BJ (cell line): Measurements from ENCODE around the gene BLVRB. TPM values are rescaled to one million over a fixed set of nuclear protein-coding genes. Genes with fewer than 3 reads are reported as not detected.
A peak's percentile ranks its signal among the peaks of the same experiment; 100 is the strongest.
"Not testable (repeated sequence)": the region's sequence is repeated elsewhere in the genome, so short reads cannot be mapped to it uniquely, and the experiment has no call there.

ENCODE experiments used
- CTCF ChIA-PET: fragments of 350-600 bp; formaldehyde crosslinking; extraction: SDS; loops from one replicate; lab custom pipeline; 2021; ENCODE audit warnings: antibody characterized with exemption, inconsistent platforms; lab: Yijun Ruan, JAX
- POLR2A ChIA-PET: fragments of 300-600 bp; sonication (Branson Sonifier 250); formaldehyde crosslinking; extraction: SDS; loops from one replicate; lab custom pipeline; 2021; ENCODE audit warnings: antibody characterized with exemption; lab: Charles Lee
- DNase-seq: peaks from one replicate; pipeline ENCODE4 v3.0.0-alpha.2; 2011; ENCODE audit warnings: low read depth
- H3K27me3 ChIP-seq: 2 replicates; pipeline ENCODE4 v1.6.0; 2011; ENCODE audit warnings: low read length; ENCODE audit not compliant: control insufficient read depth, insufficient read depth
- H3K36me3 ChIP-seq: 2 replicates; pipeline ENCODE4 v1.5.1; 2011; ENCODE audit warnings: low read length; ENCODE audit not compliant: control insufficient read depth, insufficient read depth
- H3K4me3 ChIP-seq: 2 replicates; pipeline ENCODE4 v1.5.1; 2011; ENCODE audit warnings: low read depth, mild to moderate bottlenecking, control low read depth, low read length
- CTCF ChIP-seq: IDR thresholded peaks from 2 replicates; pipeline ENCODE4 v1.5.1; 2011; ENCODE audit warnings: low read depth, mild to moderate bottlenecking, control low read depth, inconsistent platforms, low read length, moderate library complexity; ENCODE audit not compliant: insufficient read depth
- polyA plus RNA-seq: library from polyadenylated mRNA; depleted of rRNA; stranded (reverse); fragments of >200 nt; gene quantifications from 2 replicates; pipeline ENCODE4 v1.2.3, GENCODE V29; 2011

BLVRB gene
- polyA plus RNA-seq, 1 experiment, result 71.4 TPM

- Histone ChIP-seq H3K27me3 (no peaks in the 10 kb centered on the region), H3K36me3 (no peaks in the 10 kb centered on the region), H3K4me3 (peak overlapping the region; percentile 64)
- no peak for DNase-seq
- no peak for TF ChIP-seq CTCF
- CTCF ChIA-PET, result interaction anchor here (0.8 to 6.2 kb wide), 16 partner anchors 11 to 169 kb away, joined by 3 to 50 read pairs (median 6); partner anchors contain the start of genes C19orf47, LTBP4 and PLD3
- POLR2A ChIA-PET, result interaction anchor here (2.8 kb wide), 1 partner anchor 22 kb away, joined by 16 read pairs; no protein-coding TSS in a partner anchor
Measured at GRCh38 chr19:40465025-40465556, 454 bp downstream of the BLVRB start.

- Histone ChIP-seq H3K27me3 (no peaks in the 10 kb centered on the region), H3K4me3 (peak overlapping the region; percentile 64), H3K36me3 (no peaks in the 10 kb centered on the region)
- POLR2A ChIA-PET, result interaction anchor here (2.8 kb wide), 1 partner anchor 21 kb away, joined by 16 read pairs; no protein-coding TSS in a partner anchor
- no peak for DNase-seq
- CTCF ChIA-PET, result interaction anchor here (0.6 to 6.2 kb wide), 31 partner anchors 10 to 1877 kb away, joined by 3 to 50 read pairs (median 5); partner anchors contain the start of genes C19orf47, LTBP4, PLD3 and PRX
- TF ChIP-seq CTCF, result peak; percentile 84
Measured at GRCh38 chr19:40464059-40465024, 1.2 kb downstream of the BLVRB start.

GRCh38 chr19:40463587-40464037 lies 1.9 kb downstream of the BLVRB start:
- H3K4me3 ChIP-seq, H3K27me3 ChIP-seq, DNase-seq, H3K36me3 ChIP-seq: not testable (repeated sequence)
- CTCF ChIA-PET, result interaction anchor here (0.6 to 6.2 kb wide), 32 partner anchors 9 to 1876 kb away, joined by 3 to 50 read pairs (median 4); partner anchors contain the start of genes C19orf47, LTBP4, PLD3 and PRX
- POLR2A ChIA-PET, result interaction anchor here (0.6 to 2.8 kb wide), 2 partner anchors 21 to 135 kb away, joined by 3 to 16 read pairs; no protein-coding TSS in a partner anchor

- Histone ChIP-seq H3K27me3 (no peaks in the 10 kb centered on the region), H3K36me3 (no peaks in the 10 kb centered on the region; the same call in 1 of the 2 replicates), H3K4me3 (no peak overlapping the region)
- DNase-seq, result no peak
- ChIA-PET POLR2A (no interaction called here), CTCF (interaction anchor here (4.3 to 6.2 kb wide), 2 partner anchors 7 to 140 kb away, joined by 37 to 50 read pairs; partner anchors contain the start of gene LTBP4)
- no peak for TF ChIP-seq CTCF
Measured at GRCh38 chr19:40461669-40462221, 3.8 kb downstream of the BLVRB start.

GRCh38 chr19:40460185-40460584 lies 5.4 kb downstream of the BLVRB start:
- H3K4me3 ChIP-seq, result no peak overlapping the region
- no peak for DNase-seq
- no peak for TF ChIP-seq CTCF
- CTCF ChIA-PET, result interaction anchor here (6.2 kb wide), 1 partner anchor 141 kb away, joined by 50 read pairs; the partner anchor contains the start of gene LTBP4
- no peaks in the 10 kb centered on the region for H3K27me3 ChIP-seq
- POLR2A ChIA-PET, result no interaction called here
- no peaks in the 10 kb centered on the region; the same call in 1 of the 2 replicates for H3K36me3 ChIP-seq
